Neutrophil (primary cell): ENCODE measurements around the gene DIPK1B.

ENCODE experiments used
- H3K27ac ChIP-seq: fragments of 200-600 bp; sonication (generic); 2 replicates; pipeline ENCODE4 v1.5.1; 2016; ENCODE audit warnings: mild to moderate bottlenecking, moderate library complexity
- H3K27me3 ChIP-seq: fragments of 200-600 bp; sonication (generic); 2 replicates; pipeline ENCODE4 v1.6.0; 2016; ENCODE audit warnings: mild to moderate bottlenecking
- H3K36me3 ChIP-seq: fragments of 200-600 bp; sonication (generic); 2 replicates; pipeline ENCODE4 v1.5.1; 2017
- H3K4me1 ChIP-seq, 2 experiments: fragments of 200-600 bp in 1 of 2; sonication (generic) in 1 of 2; 1 replicate in 1 of 2; 2 replicates in 1 of 2; pipeline versions ENCODE4 v1.5.1 to v1.6.1; 2013 to 2016; ENCODE audit warnings: low read depth in 1 of 2, low read length in 1 of 2, mild to moderate bottlenecking in 1 of 2, moderate library complexity in 1 of 2; ENCODE audit not compliant: control insufficient read depth in 1 of 2, insufficient read depth in 1 of 2
- H3K4me3 ChIP-seq, 2 experiments: fragments of 200-600 bp in 1 of 2; sonication (generic) in 1 of 2; 1 replicate in 1 of 2; 2 replicates in 1 of 2; pipeline ENCODE4 v1.5.1; 2013 to 2016; ENCODE audit warnings: low read depth in 1 of 2, low read length in 1 of 2, mild to moderate bottlenecking in 1 of 2, moderate library complexity in 1 of 2
- H3K9me3 ChIP-seq: fragments of 200-600 bp; sonication (generic); 2 replicates; pipeline ENCODE4 v1.5.1; 2016
- TF ChIP-seq, protein P1 (sequence below): fragments of 200-600 bp; sonication (generic); IDR thresholded peaks from 2 replicates; pipeline ENCODE4 v1.5.1; 2016; ENCODE audit warnings: antibody characterized with exemption

Gene DIPK1B

DNA sequence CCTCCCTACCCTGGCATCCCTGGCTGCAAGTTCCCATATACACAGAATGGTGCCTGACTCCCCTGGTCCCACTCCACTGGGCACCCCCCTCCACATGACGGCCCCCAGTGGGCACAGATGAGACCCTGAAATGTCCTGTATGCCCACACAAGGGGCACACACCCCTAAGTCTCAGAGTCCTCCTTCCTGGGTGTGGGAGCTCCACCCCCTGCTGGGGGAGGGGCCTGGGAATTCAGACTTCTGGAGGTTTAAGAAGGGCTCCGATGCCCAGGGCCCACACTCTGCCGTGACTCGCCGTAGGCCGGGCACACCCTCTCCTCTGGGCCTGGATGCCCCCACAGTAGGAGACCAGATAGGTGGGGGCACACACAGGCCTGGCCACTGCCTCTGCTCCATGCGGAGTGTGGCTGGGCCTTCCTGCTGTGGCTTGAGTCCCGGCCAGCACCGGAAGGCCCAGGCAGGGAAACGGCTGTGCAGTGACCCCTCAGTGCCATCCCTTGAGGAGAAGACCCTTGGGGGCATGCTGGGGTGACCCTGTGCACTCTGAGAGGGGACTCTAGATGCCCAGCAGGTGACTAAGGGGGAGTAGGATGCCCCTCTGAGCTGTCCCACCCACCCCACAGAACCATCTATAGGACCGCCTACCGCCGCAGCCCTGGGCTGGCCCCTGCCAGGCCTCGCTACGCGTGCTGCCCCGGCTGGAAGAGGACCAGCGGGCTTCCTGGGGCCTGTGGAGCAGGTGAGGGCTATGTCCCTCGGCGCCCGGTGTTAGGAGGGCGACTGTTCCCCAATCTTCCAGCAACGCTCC is 43.2 kb upstream of the DIPK1B start:
- H3K9me3 ChIP-seq, result no peaks in the 10 kb centered on the region
- peaks cover 4 to 11% of the 10 kb centered on the region in 2 experiments for H3K4me1 ChIP-seq
- TF ChIP-seq, protein P1, sequence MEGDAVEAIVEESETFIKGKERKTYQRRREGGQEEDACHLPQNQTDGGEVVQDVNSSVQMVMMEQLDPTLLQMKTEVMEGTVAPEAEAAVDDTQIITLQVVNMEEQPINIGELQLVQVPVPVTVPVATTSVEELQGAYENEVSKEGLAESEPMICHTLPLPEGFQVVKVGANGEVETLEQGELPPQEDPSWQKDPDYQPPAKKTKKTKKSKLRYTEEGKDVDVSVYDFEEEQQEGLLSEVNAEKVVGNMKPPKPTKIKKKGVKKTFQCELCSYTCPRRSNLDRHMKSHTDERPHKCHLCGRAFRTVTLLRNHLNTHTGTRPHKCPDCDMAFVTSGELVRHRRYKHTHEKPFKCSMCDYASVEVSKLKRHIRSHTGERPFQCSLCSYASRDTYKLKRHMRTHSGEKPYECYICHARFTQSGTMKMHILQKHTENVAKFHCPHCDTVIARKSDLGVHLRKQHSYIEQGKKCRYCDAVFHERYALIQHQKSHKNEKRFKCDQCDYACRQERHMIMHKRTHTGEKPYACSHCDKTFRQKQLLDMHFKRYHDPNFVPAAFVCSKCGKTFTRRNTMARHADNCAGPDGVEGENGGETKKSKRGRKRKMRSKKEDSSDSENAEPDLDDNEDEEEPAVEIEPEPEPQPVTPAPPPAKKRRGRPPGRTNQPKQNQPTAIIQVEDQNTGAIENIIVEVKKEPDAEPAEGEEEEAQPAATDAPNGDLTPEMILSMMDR, result no peak
- peaks cover 63% of the 10 kb centered on the region for H3K27me3 ChIP-seq
- no peak overlapping the region for H3K27ac ChIP-seq
- peaks cover 22% of the 10 kb centered on the region for H3K36me3 ChIP-seq
- H3K4me3 ChIP-seq, result no peak overlapping the region

DNA sequence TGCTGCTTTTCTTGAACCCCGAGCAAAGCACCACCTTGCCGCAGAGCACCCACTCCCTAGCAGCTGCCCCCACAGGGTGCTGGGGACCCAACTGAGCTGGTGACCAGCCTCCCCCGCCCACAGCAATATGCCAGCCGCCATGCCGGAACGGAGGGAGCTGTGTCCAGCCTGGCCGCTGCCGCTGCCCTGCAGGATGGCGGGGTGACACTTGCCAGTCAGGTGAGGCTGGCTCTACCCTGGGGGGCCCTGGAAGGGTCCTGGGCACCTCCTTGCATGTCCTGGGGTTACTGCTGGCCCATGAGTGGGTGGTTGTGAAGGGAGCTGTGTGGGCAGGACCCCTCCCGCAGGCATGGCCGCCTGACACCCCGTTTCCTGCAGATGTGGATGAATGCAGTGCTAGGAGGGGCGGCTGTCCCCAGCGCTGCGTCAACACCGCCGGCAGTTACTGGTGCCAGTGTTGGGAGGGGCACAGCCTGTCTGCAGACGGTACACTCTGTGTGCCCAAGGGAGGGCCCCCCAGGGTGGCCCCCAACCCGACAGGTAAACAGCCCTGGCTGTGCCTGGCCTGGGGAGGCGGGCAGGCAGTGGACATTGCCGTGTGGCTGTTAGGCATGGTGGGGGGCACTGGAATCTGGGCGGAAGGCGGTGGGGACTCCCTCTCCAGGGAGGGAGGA is 42.4 kb upstream of the DIPK1B start:
- Histone ChIP-seq H3K27me3 (peaks cover 56% of the 10 kb centered on the region), H3K27ac (no peak overlapping the region), H3K9me3 (no peaks in the 10 kb centered on the region), H3K4me1 (peaks cover 4 to 11% of the 10 kb centered on the region in 2 experiments), H3K4me3 (no peak overlapping the region), H3K36me3 (peaks cover 29% of the 10 kb centered on the region)
- TF ChIP-seq, protein P1, result no peak

DNA sequence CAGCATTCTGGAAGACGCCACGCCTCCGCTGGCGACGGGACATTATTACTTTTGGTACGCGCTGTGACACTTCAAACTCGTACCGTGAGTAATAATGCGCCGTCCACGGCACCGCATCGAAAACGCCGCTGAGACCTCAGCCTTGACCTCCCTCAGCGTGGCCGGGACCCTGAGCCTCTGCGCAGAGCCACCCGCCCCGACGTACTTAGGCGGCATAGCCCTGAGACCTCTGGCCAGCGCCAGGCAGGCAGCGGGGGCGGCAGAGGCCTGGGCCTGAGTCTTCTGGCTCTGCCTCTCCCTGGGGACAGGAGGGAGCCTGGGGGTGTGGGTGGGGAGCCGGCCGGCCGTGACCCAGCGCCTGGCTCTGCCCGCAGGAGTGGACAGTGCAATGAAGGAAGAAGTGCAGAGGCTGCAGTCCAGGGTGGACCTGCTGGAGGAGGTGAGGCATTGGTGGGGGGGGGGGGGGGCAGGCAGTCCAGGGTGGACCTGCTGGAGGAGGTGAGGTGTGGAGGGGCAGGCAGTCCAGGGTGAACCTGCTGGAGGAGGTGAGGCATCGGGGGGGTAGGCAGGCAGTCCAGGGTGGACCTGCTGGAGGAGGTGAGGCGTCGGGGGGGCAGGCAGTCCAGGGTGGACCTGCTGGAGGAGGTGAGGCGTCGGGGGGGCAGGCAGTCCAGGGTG is 41.7 kb upstream of the DIPK1B start:
- TF ChIP-seq, protein P1, result no peak
- Histone ChIP-seq H3K27ac (no peak overlapping the region), H3K4me1 (peaks cover 0 to 6% of the 10 kb centered on the region in 2 experiments), H3K36me3 (peaks cover 36% of the 10 kb centered on the region), H3K9me3 (no peaks in the 10 kb centered on the region), H3K27me3 (peaks cover 49% of the 10 kb centered on the region), H3K4me3 (no peak overlapping the region)

DNA sequence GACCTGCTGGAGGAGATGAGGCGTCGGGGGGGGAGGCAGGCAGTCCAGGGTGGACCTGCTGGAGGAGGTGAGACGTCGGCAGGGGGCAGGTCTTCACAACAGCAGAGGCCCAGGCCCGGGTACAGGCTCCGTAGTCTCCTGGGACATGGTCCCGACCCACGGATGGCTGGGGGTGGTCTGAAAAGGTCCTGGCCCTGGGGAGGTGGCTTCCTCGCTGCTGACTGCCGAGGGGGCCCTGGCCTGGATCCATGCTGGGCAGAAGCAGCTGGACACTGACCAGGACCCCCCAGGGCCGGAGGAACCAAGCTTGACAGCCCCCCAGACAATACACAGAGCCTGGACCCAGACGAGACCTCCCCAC is 41.1 kb upstream of the DIPK1B start:
- Histone ChIP-seq H3K36me3 (peaks cover 41% of the 10 kb centered on the region), H3K9me3 (no peaks in the 10 kb centered on the region), H3K4me1 (peaks cover 0 to 4% of the 10 kb centered on the region in 2 experiments), H3K27me3 (peaks cover 46% of the 10 kb centered on the region), H3K4me3 (no peak overlapping the region), H3K27ac (no peak overlapping the region)
- TF ChIP-seq, protein P1, result no peak

DNA sequence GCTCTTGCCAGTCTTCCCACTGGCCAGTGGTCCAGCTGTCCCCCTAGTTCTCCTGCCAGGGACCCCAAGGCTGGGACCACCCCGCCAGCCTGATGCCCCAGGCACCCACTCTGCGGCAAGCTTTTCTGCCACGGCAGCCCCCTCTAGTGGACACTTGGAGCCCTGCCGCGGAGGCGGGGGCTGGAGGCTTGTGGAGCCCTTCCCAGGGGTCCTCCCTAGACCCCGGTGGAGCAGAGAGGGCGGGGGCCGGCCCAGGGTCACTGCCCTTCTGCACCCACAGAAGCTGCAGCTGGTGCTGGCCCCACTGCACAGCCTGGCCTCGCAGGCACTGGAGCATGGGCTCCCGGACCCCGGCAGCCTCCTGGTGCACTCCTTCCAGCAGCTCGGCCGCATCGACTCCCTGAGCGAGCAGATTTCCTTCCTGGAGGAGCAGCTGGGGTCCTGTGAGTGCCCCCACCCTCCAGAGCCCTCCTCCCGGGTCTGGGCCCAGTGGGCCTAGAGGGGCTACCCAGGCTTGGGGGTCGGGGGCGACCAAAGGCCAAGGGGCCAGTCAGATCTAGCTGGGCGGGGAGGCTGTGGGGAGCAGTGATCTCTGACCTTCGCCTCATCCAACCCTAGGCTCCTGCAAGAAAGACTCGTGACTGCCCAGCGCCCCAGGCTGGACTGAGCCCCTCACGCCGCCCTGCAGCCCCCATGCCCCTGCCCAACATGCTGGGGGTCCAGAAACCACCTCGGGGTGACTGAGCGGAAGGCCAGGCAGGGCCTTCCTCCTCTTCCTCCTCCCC is 40.5 kb upstream of the DIPK1B start:
- no peaks in the 10 kb centered on the region for H3K4me1 ChIP-seq
- H3K27ac ChIP-seq, result no peak overlapping the region
- H3K27me3 ChIP-seq, result peaks cover 40% of the 10 kb centered on the region
- no peaks in the 10 kb centered on the region for H3K9me3 ChIP-seq
- TF ChIP-seq, protein P1, result peak; percentile 62
- no peak overlapping the region for H3K4me3 ChIP-seq
- peaks cover 47% of the 10 kb centered on the region for H3K36me3 ChIP-seq
